ENCODE measurements around the gene NEDD4.
"Not testable (repeated sequence)": the region's sequence is repeated elsewhere in the genome, so short reads cannot be mapped to it uniquely, and the experiment has no call there.

The NEDD4 gene

GRCh38 chr15:56007053-56007452 is 13.6 kb upstream of the NEDD4 start:
- H3K4me1 ChIP-seq (ENCODE audit: control extremely low read depth in 1 of 4, control insufficient read depth in 4 of 4, insufficient read depth in 4 of 4, low read length in 3 of 4); H3K27me3 ChIP-seq (replicated peaks in 2 of 5; ENCODE audit: control insufficient read depth in 4 of 5, insufficient read depth in 5 of 5, low read length in 4 of 5); H3K9me3 ChIP-seq (ENCODE audit: control extremely low read depth in 1 of 5, control insufficient read depth in 4 of 5, insufficient read depth in 2 of 5, low read depth in 1 of 5, low read length in 4 of 5); H3K36me3 ChIP-seq (ENCODE audit: control insufficient read depth in 4 of 4, insufficient read depth in 4 of 4, low read length in 3 of 4); CTCF ChIA-PET; H3K27ac ChIP-seq (ENCODE audit: insufficient read depth in 1 of 2, low read depth in 1 of 2, low read length in 2 of 2, poor library complexity in 1 of 2, severe bottlenecking in 2 of 2): not testable (repeated sequence)
- 20% methylated on average over 4 of the region's 40 CpGs for WGBS (ENCODE audit: insufficient coverage)
- H3K4me3 ChIP-seq (ENCODE audit: control insufficient read depth in 1 of 7, extremely low read depth in 1 of 7, insufficient read depth in 4 of 7, low read depth in 2 of 7, low read length in 6 of 7), result peak overlapping the region in 5 of 7 experiments; percentile 32 to 73 (median 42)
- POLR2A ChIA-PET, result interaction anchor here (1.0 kb wide), 1 partner anchor 13 kb away, joined by 3 read pairs; no protein-coding TSS in a partner anchor
- peak in 1 of 3 donors; percentile 40 for DNase-seq

- H3K36me3 ChIP-seq (ENCODE audit: control insufficient read depth in 4 of 4, insufficient read depth in 4 of 4, low read length in 3 of 4); DNase-seq; H3K4me3 ChIP-seq (ENCODE audit: control insufficient read depth in 1 of 7, extremely low read depth in 1 of 7, insufficient read depth in 4 of 7, low read depth in 2 of 7, low read length in 6 of 7); CTCF ChIA-PET; H3K27me3 ChIP-seq (replicated peaks in 2 of 5; ENCODE audit: control insufficient read depth in 4 of 5, insufficient read depth in 5 of 5, low read length in 4 of 5); H3K9me3 ChIP-seq (ENCODE audit: control extremely low read depth in 1 of 5, control insufficient read depth in 4 of 5, insufficient read depth in 2 of 5, low read depth in 1 of 5, low read length in 4 of 5); H3K4me1 ChIP-seq (ENCODE audit: control extremely low read depth in 1 of 4, control insufficient read depth in 4 of 4, insufficient read depth in 4 of 4, low read length in 3 of 4); H3K27ac ChIP-seq (ENCODE audit: insufficient read depth in 1 of 2, low read depth in 1 of 2, low read length in 2 of 2, poor library complexity in 1 of 2, severe bottlenecking in 2 of 2): not testable (repeated sequence)
- POLR2A ChIA-PET, result interaction anchor here (1.0 kb wide), 1 partner anchor 12 kb away, joined by 3 read pairs; no protein-coding TSS in a partner anchor
- WGBS (ENCODE audit: insufficient coverage), result 89% methylated on average over 5 of the region's 5 CpGs
Measured at GRCh38 chr15:56006371-56006770, 13.0 kb upstream of the NEDD4 start.

DNA sequence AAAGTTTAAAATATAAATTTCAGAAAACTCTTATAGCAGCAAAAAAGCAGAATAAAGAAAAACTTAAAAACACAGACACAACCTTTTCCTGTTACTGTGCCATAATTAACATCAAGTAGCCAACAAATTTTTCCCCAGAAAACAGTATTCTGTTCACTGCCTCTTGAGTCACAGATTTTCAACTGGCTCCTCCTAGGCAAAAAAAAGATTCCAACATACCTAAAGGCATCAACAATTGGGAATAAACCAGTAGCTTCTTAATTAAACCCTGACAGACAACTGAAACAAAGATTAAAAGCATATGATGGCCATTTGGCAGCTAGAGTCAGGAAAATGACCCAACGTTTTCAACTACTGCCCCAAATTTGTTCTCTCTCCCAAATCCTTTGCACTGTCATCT is 10.9 kb upstream of the NEDD4 start:
- H3K27ac ChIP-seq (ENCODE audit: insufficient read depth in 1 of 2, low read depth in 1 of 2, low read length in 2 of 2, poor library complexity in 1 of 2, severe bottlenecking in 2 of 2); H3K9me3 ChIP-seq (ENCODE audit: control extremely low read depth in 1 of 5, control insufficient read depth in 4 of 5, insufficient read depth in 2 of 5, low read depth in 1 of 5, low read length in 4 of 5); H3K4me1 ChIP-seq (ENCODE audit: control extremely low read depth in 1 of 4, control insufficient read depth in 4 of 4, insufficient read depth in 4 of 4, low read length in 3 of 4); H3K27me3 ChIP-seq (replicated peaks in 2 of 5; ENCODE audit: control insufficient read depth in 4 of 5, insufficient read depth in 5 of 5, low read length in 4 of 5); CTCF ChIA-PET; H3K4me3 ChIP-seq (ENCODE audit: control insufficient read depth in 1 of 7, extremely low read depth in 1 of 7, insufficient read depth in 4 of 7, low read depth in 2 of 7, low read length in 6 of 7); DNase-seq; POLR2A ChIA-PET; H3K36me3 ChIP-seq (ENCODE audit: control insufficient read depth in 4 of 4, insufficient read depth in 4 of 4, low read length in 3 of 4): not testable (repeated sequence)
- WGBS (ENCODE audit: insufficient coverage), result no CpG with 5 or more reads among the region's 1 CpG

- H3K9me3 ChIP-seq (ENCODE audit: control extremely low read depth in 1 of 5, control insufficient read depth in 4 of 5, insufficient read depth in 2 of 5, low read depth in 1 of 5, low read length in 4 of 5); H3K27ac ChIP-seq (ENCODE audit: insufficient read depth in 1 of 2, low read depth in 1 of 2, low read length in 2 of 2, poor library complexity in 1 of 2, severe bottlenecking in 2 of 2); H3K4me1 ChIP-seq (ENCODE audit: control extremely low read depth in 1 of 4, control insufficient read depth in 4 of 4, insufficient read depth in 4 of 4, low read length in 3 of 4); H3K27me3 ChIP-seq (replicated peaks in 2 of 5; ENCODE audit: control insufficient read depth in 4 of 5, insufficient read depth in 5 of 5, low read length in 4 of 5); H3K36me3 ChIP-seq (ENCODE audit: control insufficient read depth in 4 of 4, insufficient read depth in 4 of 4, low read length in 3 of 4); H3K4me3 ChIP-seq (ENCODE audit: control insufficient read depth in 1 of 7, extremely low read depth in 1 of 7, insufficient read depth in 4 of 7, low read depth in 2 of 7, low read length in 6 of 7); DNase-seq; POLR2A ChIA-PET; CTCF ChIA-PET: not testable (repeated sequence)
- no CpG with 5 or more reads among the region's 1 CpG for WGBS (ENCODE audit: insufficient coverage)
Measured at GRCh38 chr15:56003777-56004176, 10.4 kb upstream of the NEDD4 start.

DNA sequence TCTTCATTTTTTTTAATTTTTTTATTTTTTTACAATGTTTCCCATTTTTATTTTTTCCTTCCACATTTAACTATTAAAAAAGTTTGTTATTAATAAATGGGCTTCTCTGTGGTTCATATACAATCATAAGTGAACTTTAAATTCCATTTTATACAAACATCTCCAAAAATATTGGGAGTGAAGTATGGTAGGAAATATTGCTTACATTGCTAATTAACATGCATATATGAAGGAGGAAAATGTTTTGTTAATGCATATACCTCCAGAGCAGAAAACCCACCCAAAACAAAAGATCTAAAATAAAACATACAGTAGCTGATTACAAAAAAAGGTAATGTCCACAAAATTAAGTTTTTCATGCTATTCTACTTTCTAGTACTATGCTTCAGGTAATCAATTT is 9.9 kb upstream of the NEDD4 start:
- H3K9me3 ChIP-seq (ENCODE audit: control extremely low read depth in 1 of 5, control insufficient read depth in 4 of 5, insufficient read depth in 2 of 5, low read depth in 1 of 5, low read length in 4 of 5); H3K4me1 ChIP-seq (ENCODE audit: control extremely low read depth in 1 of 4, control insufficient read depth in 4 of 4, insufficient read depth in 4 of 4, low read length in 3 of 4); DNase-seq; POLR2A ChIA-PET; H3K27me3 ChIP-seq (replicated peaks in 2 of 5; ENCODE audit: control insufficient read depth in 4 of 5, insufficient read depth in 5 of 5, low read length in 4 of 5); H3K36me3 ChIP-seq (ENCODE audit: control insufficient read depth in 4 of 4, insufficient read depth in 4 of 4, low read length in 3 of 4); H3K27ac ChIP-seq (ENCODE audit: insufficient read depth in 1 of 2, low read depth in 1 of 2, low read length in 2 of 2, poor library complexity in 1 of 2, severe bottlenecking in 2 of 2); H3K4me3 ChIP-seq (ENCODE audit: control insufficient read depth in 1 of 7, extremely low read depth in 1 of 7, insufficient read depth in 4 of 7, low read depth in 2 of 7, low read length in 6 of 7): not testable (repeated sequence)
- CTCF ChIA-PET, result interaction anchor here (0.8 kb wide), 1 partner anchor 9 kb away, joined by 4 read pairs; no protein-coding TSS in a partner anchor

DNA sequence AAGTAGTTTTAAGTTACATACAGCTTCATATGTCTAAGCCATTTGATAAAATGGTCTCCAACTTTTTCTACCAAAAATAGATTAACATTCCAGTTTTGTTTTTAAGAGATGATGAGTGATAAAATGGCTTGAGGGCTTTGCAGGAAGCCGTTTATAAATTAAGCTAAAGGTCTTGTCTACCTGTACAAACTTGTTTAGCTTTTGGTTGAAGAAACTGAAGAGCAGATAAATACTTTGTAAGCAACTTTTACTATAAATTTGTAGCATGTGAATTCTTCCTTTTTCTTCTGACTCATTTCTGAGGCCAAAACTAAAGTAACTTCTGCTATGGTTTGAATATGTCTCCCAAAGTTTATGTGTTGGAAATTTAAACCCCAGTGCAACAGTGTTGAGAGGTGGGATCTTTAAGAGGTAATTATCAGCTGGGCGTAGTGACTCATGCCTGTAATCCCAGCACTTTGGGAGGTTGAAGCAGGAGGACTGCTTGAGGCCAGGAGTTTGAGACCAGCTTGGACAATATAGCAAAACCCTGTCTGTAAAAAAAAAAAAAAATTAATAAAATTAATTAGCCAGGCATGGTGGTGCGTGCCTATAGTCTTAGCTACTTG is 8.2 kb upstream of the NEDD4 start:
- Histone ChIP-seq H3K4me1 (ENCODE audit: control extremely low read depth in 1 of 4, control insufficient read depth in 4 of 4, insufficient read depth in 4 of 4, low read length in 3 of 4) (no peaks in the 10 kb centered on the region), H3K9me3 (ENCODE audit: control extremely low read depth in 1 of 5, control insufficient read depth in 4 of 5, insufficient read depth in 2 of 5, low read depth in 1 of 5, low read length in 4 of 5) (no peaks in the 10 kb centered on the region), H3K27me3 (replicated peaks in 2 of 5; ENCODE audit: control insufficient read depth in 4 of 5, insufficient read depth in 5 of 5, low read length in 4 of 5) (no peaks in the 10 kb centered on the region), H3K36me3 (ENCODE audit: control insufficient read depth in 4 of 4, insufficient read depth in 4 of 4, low read length in 3 of 4) (no peaks in the 10 kb centered on the region), H3K27ac (ENCODE audit: insufficient read depth in 1 of 2, low read depth in 1 of 2, low read length in 2 of 2, poor library complexity in 1 of 2, severe bottlenecking in 2 of 2) (no peak overlapping the region), H3K4me3 (ENCODE audit: control insufficient read depth in 1 of 7, extremely low read depth in 1 of 7, insufficient read depth in 4 of 7, low read depth in 2 of 7, low read length in 6 of 7) (no peak overlapping the region)
- WGBS (ENCODE audit: insufficient coverage), result 100% methylated on average over 1 of the region's 3 CpGs
- ChIA-PET POLR2A (interaction anchor here (0.6 kb wide), 1 partner anchor 161 kb away, joined by 4 read pairs; no protein-coding TSS in a partner anchor), CTCF (no interaction called here)
- no peak for DNase-seq

- Histone ChIP-seq H3K9me3 (ENCODE audit: control extremely low read depth in 1 of 5, control insufficient read depth in 4 of 5, insufficient read depth in 2 of 5, low read depth in 1 of 5, low read length in 4 of 5) (no peaks in the 10 kb centered on the region), H3K27ac (ENCODE audit: insufficient read depth in 1 of 2, low read depth in 1 of 2, low read length in 2 of 2, poor library complexity in 1 of 2, severe bottlenecking in 2 of 2) (no peak overlapping the region), H3K4me1 (ENCODE audit: control extremely low read depth in 1 of 4, control insufficient read depth in 4 of 4, insufficient read depth in 4 of 4, low read length in 3 of 4) (peaks cover 0 to 3% (median 1%) of the 10 kb centered on the region in 4 experiments), H3K4me3 (ENCODE audit: control insufficient read depth in 1 of 7, extremely low read depth in 1 of 7, insufficient read depth in 4 of 7, low read depth in 2 of 7, low read length in 6 of 7) (no peak overlapping the region), H3K36me3 (ENCODE audit: control insufficient read depth in 4 of 4, insufficient read depth in 4 of 4, low read length in 3 of 4) (no peaks in the 10 kb centered on the region), H3K27me3 (replicated peaks in 2 of 5; ENCODE audit: control insufficient read depth in 4 of 5, insufficient read depth in 5 of 5, low read length in 4 of 5) (no peaks in the 10 kb centered on the region)
- WGBS (ENCODE audit: insufficient coverage), result 100% methylated on average over 1 of the region's 1 CpG
- ChIA-PET POLR2A (no interaction called here), CTCF (interaction anchor here (1.0 kb wide), 1 partner anchor 56 kb away, joined by 3 read pairs; no protein-coding TSS in a partner anchor)
- no peak for DNase-seq
Measured at GRCh38 chr15:55999658-56000057, 6.2 kb upstream of the NEDD4 start.
